ENCODE results near the gene CSNK1A1L. TPM values are rescaled to one million over a fixed set of nuclear protein-coding genes. Genes with fewer than 3 reads are reported as not detected.
A peak's percentile ranks its signal among the peaks of the same experiment; 100 is the strongest.

Gene CSNK1A1L
- total and polyA plus RNA-seq, 2 donors (not counting 1 experiment from before 2014, with no cell fraction given): not detected

DNA sequence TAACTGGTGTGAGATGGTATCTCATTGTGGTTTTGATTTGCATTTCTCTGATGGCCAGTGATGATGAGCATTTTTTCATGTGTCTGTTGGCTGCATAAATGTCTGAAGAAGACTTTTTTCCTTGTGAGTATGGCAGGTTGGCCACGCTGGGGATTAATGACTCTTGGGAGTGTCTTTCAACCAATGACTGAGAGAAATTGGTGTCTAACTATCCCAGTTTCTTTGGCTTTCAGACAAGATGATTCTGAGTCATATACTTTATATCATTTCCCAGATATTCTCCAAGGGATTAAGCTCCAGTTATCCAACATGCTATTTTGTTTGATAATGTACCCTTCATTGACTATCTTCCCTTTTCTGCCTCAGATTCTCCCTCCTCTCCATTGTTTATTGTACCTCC lies 35.5 kb upstream of the CSNK1A1L start:
- TF ChIP-seq, protein P1, sequence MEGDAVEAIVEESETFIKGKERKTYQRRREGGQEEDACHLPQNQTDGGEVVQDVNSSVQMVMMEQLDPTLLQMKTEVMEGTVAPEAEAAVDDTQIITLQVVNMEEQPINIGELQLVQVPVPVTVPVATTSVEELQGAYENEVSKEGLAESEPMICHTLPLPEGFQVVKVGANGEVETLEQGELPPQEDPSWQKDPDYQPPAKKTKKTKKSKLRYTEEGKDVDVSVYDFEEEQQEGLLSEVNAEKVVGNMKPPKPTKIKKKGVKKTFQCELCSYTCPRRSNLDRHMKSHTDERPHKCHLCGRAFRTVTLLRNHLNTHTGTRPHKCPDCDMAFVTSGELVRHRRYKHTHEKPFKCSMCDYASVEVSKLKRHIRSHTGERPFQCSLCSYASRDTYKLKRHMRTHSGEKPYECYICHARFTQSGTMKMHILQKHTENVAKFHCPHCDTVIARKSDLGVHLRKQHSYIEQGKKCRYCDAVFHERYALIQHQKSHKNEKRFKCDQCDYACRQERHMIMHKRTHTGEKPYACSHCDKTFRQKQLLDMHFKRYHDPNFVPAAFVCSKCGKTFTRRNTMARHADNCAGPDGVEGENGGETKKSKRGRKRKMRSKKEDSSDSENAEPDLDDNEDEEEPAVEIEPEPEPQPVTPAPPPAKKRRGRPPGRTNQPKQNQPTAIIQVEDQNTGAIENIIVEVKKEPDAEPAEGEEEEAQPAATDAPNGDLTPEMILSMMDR (conservative IDR thresholded peaks at IDR 0.05 in 1 of 2, IDR thresholded peaks at IDR 0.05 in 1 of 2; ENCODE audit: low read depth in 1 of 2, low read length in 2 of 2): no peak
- no peak for TF ChIP-seq EZH2 (IDR thresholded peaks at IDR 0.05; ENCODE audit: low read length, missing control alignments)
- H3K4me2 ChIP-seq (ENCODE audit: extremely low read depth, insufficient read depth, low read length): no peak overlapping the region
- peak in 1 of 2 donors; percentile 88 for DNase-seq (ENCODE audit: low read depth in 2 of 2)
- no peaks in the 10 kb centered on the region for H3K79me2 ChIP-seq (ENCODE audit: control insufficient read depth, insufficient read depth, low read length)
- H3K27me3 ChIP-seq (ENCODE audit: control insufficient read depth, insufficient read depth, low read length): no peaks in the 10 kb centered on the region
- no peaks in the 10 kb centered on the region for H3K9me3 ChIP-seq (ENCODE audit: control insufficient read depth, insufficient read depth, low read depth, low read length)
- H3K4me3 ChIP-seq (replicated peaks in 1 of 4; ENCODE audit: control extremely low read depth in 1 of 4, insufficient read depth in 1 of 4, low read depth in 3 of 4, low read length in 4 of 4): no peak overlapping the region
- H3K4me1 ChIP-seq (ENCODE audit: control insufficient read depth, extremely low read depth, insufficient read depth, low read length): peaks cover 4% of the 10 kb centered on the region
- H4K20me1 ChIP-seq (ENCODE audit: control insufficient read depth, extremely low read depth, insufficient read depth, low read length): no peaks in the 10 kb centered on the region
- no peaks in the 10 kb centered on the region for H3K36me3 ChIP-seq (ENCODE audit: control insufficient read depth, insufficient read depth, low read length)
- no peak overlapping the region for H3K27ac ChIP-seq (ENCODE audit: insufficient read depth, low read length)
- no peak overlapping the region for H3K9ac ChIP-seq (ENCODE audit: insufficient read depth, low read length)
- H2AFZ ChIP-seq (ENCODE audit: low read length): no peak overlapping the region

DNA sequence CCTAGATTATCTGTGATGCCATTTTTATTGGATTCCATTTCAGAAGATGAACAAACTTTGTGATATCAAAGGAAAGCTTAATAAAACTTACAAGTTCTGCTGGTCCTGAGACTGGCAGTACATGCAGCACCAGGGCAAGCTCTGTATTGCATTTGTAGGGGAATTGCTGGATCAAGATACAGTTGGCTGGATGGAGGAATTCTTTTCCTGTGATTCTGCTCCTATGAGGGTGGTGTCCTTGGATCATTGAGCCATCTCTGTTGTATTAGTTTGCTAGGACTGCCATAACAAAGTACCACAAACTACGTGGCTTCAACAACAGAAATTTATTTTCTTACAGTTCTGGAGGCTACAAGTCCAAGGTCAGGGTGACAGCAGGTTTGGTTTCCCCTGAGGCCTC lies 33.9 kb upstream of the CSNK1A1L start:
- H3K4me3 ChIP-seq (replicated peaks in 1 of 4; ENCODE audit: control extremely low read depth in 1 of 4, insufficient read depth in 1 of 4, low read depth in 3 of 4, low read length in 4 of 4): no peak overlapping the region
- H3K27ac ChIP-seq (ENCODE audit: insufficient read depth, low read length): no peak overlapping the region
- H3K9ac ChIP-seq (ENCODE audit: insufficient read depth, low read length): no peak overlapping the region
- H3K27me3 ChIP-seq (ENCODE audit: control insufficient read depth, insufficient read depth, low read length): no peaks in the 10 kb centered on the region
- H3K36me3 ChIP-seq (ENCODE audit: control insufficient read depth, insufficient read depth, low read length): no peaks in the 10 kb centered on the region
- no peak for DNase-seq (ENCODE audit: low read depth in 2 of 2)
- peaks cover under 1% of the 10 kb centered on the region for H3K4me1 ChIP-seq (ENCODE audit: control insufficient read depth, extremely low read depth, insufficient read depth, low read length)
- H2AFZ ChIP-seq (ENCODE audit: low read length): no peak overlapping the region
- no peak for TF ChIP-seq EZH2 (IDR thresholded peaks at IDR 0.05; ENCODE audit: low read length, missing control alignments)
- TF ChIP-seq, protein P1 (conservative IDR thresholded peaks at IDR 0.05 in 1 of 2, IDR thresholded peaks at IDR 0.05 in 1 of 2; ENCODE audit: low read depth in 1 of 2, low read length in 2 of 2): no peak
- H3K4me2 ChIP-seq (ENCODE audit: extremely low read depth, insufficient read depth, low read length): no peak overlapping the region
- no peaks in the 10 kb centered on the region for H3K9me3 ChIP-seq (ENCODE audit: control insufficient read depth, insufficient read depth, low read depth, low read length)
- H4K20me1 ChIP-seq (ENCODE audit: control insufficient read depth, extremely low read depth, insufficient read depth, low read length): no peaks in the 10 kb centered on the region
- no peaks in the 10 kb centered on the region for H3K79me2 ChIP-seq (ENCODE audit: control insufficient read depth, insufficient read depth, low read length)

DNA sequence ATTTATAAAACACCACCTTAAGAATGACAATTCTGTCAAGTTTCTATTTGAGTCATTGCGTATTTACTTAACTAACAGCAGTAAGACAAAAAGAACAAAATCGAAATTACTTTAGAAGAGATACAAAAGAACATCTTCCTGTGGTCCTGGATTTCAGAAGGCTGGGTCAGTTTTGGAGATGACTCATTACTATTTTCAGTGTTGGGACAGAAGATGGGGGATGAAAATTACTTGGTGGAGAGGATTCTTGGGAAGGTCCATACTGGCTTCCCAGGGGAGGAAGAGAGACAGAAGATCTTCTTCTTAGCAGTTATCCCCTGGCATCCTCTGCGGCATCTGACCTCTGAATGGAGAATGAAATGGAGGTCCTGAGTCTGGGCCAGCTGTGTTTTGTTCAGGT lies 33.5 kb upstream of the CSNK1A1L start:
- DNase-seq (ENCODE audit: low read depth in 2 of 2): no peak
- no peak overlapping the region for H3K9ac ChIP-seq (ENCODE audit: insufficient read depth, low read length)
- H2AFZ ChIP-seq (ENCODE audit: low read length): no peak overlapping the region
- H3K27ac ChIP-seq (ENCODE audit: insufficient read depth, low read length): no peak overlapping the region
- H3K9me3 ChIP-seq (ENCODE audit: control insufficient read depth, insufficient read depth, low read depth, low read length): no peaks in the 10 kb centered on the region
- H4K20me1 ChIP-seq (ENCODE audit: control insufficient read depth, extremely low read depth, insufficient read depth, low read length): no peaks in the 10 kb centered on the region
- no peaks in the 10 kb centered on the region for H3K27me3 ChIP-seq (ENCODE audit: control insufficient read depth, insufficient read depth, low read length)
- H3K4me2 ChIP-seq (ENCODE audit: extremely low read depth, insufficient read depth, low read length): no peak overlapping the region
- no peaks in the 10 kb centered on the region for H3K4me1 ChIP-seq (ENCODE audit: control insufficient read depth, extremely low read depth, insufficient read depth, low read length)
- H3K4me3 ChIP-seq (replicated peaks in 1 of 4; ENCODE audit: control extremely low read depth in 1 of 4, insufficient read depth in 1 of 4, low read depth in 3 of 4, low read length in 4 of 4): no peak overlapping the region
- no peak for TF ChIP-seq EZH2 (IDR thresholded peaks at IDR 0.05; ENCODE audit: low read length, missing control alignments)
- no peaks in the 10 kb centered on the region for H3K79me2 ChIP-seq (ENCODE audit: control insufficient read depth, insufficient read depth, low read length)
- no peaks in the 10 kb centered on the region for H3K36me3 ChIP-seq (ENCODE audit: control insufficient read depth, insufficient read depth, low read length)
